Heart right ventricle (tissue), 16 donors: ENCODE data around the gene OGFRL1. TPM values are rescaled to one million over a fixed set of nuclear protein-coding genes. Genes with fewer than 3 reads are reported as not detected.

Source experiments
- ATAC-seq, 8 donors: fragments of 200-7000 bp; cut with Tn5 transposase; one replicate each; pipeline ENCODE4 v1.9.1; 2020; ENCODE audit warnings: mild to moderate bottlenecking in 8 of 8, moderate library complexity in 8 of 8, moderate number of reproducible peaks in 1 of 8
- DNase-seq, 2 donors: peaks; one replicate each; pipeline ENCODE4 v3.0.0-alpha.2; 2020
- H3K27ac ChIP-seq, 10 donors: fragments of 200-600 bp; sonication (generic) in 2 of 10; one replicate each; pipeline versions ENCODE4 v1.5.0 to v1.8.0; 2020 to 2022; ENCODE audit warnings: mild to moderate bottlenecking in 3 of 10
- H3K27me3 ChIP-seq, 7 donors: fragments of 200-600 bp; one replicate each; pipeline ENCODE4 v1.8.0; 2021 to 2022; ENCODE audit warnings: mild to moderate bottlenecking in 2 of 7
- H3K36me3 ChIP-seq, 9 donors: fragments of 200-600 bp; sonication (generic) in 1 of 9; one replicate each; pipeline versions ENCODE4 v1.5.0 to v1.8.0; 2020 to 2022; ENCODE audit warnings: mild to moderate bottlenecking in 2 of 9
- H3K4me1 ChIP-seq, 9 donors: fragments of 200-600 bp; sonication (generic) in 1 of 9; one replicate each; pipeline versions ENCODE4 v1.5.0 to v1.8.0; 2020 to 2022; ENCODE audit warnings: mild to moderate bottlenecking in 4 of 9
- H3K4me3 ChIP-seq, 10 donors: fragments of 200-600 bp; sonication (generic) in 2 of 10; one replicate each; pipeline versions ENCODE4 v1.5.0 to v1.8.0; 2020 to 2022; ENCODE audit warnings: mild to moderate bottlenecking in 7 of 10, moderate library complexity in 2 of 10
- H3K9me3 ChIP-seq, 11 donors: fragments of 200-600 bp in 10 of 11; sonication (generic) in 2 of 11; one replicate each; pipeline versions ENCODE4 v1.5.0 to v1.8.0; 2013 to 2022; ENCODE audit warnings: mild to moderate bottlenecking in 2 of 11, control low read depth in 1 of 11, moderate library complexity in 1 of 11
- WGBS, 2 donors: extraction: QIAGEN DNeasy Blood & Tissue Kit; methylation state at CpG; one replicate each; pipeline ENCODE4 v1.1.7; 2013; ENCODE audit warnings: inconsistent platforms in 1 of 2; 5-methylcytosine and 5-hydroxymethylcytosine counted together
- intact Hi-C, 10 donors: fragments of 100-400 bp; cut with DNase I; formaldehyde crosslinking; loops; one replicate each; pipeline versions ENCODE4 v1.11.1 to v1.14.2; 2022
- long read RNA-seq, 3 donors: library from polyadenylated mRNA; unstranded; transcript quantifications; one replicate each; pipeline ENCODE4 v2.0.0, GENCODE V29; 2020 to 2021
- polyA plus RNA-seq, 2 donors: library from polyadenylated mRNA; stranded (reverse); fragments of 200-250 nt; gene quantifications; one replicate each; pipeline ENCODE4 v1.2.3, GENCODE V29; 2013
- total RNA-seq, 10 donors: library from RNA; stranded (reverse); fragmentation: NEBNext Ultra II Directional in 3 of 10; extraction: Animal tissue kit (Norgen Biotek cat#: 25700) in 3 of 10; gene quantifications; one replicate each; pipeline versions ENCODE4 v1.2.1 to v1.2.4, GENCODE V29; 2021 to 2023
- TF ChIP-seq, protein P1 (sequence below), 9 donors: fragments of 200-600 bp; sonication (generic) in 2 of 9; IDR thresholded peaks; one replicate each; pipeline versions ENCODE4 v1.5.0 to v1.8.0; 2021 to 2022; ENCODE audit warnings: antibody characterized with exemption in 9 of 9, mild to moderate bottlenecking in 5 of 9, moderate library complexity in 1 of 9
- donor health status: Arrhythmogenic right ventricular cardiomyopathy.
- donor health status: ischemic (EF 13 %, LVEDD 7.1; RV severe dilation, severe dysfunction).
- donor health status: healthy with polysubstance abuse.
- donor health status: DM: no; HTN: yes; CAD: no.
- donor health status: DM: no; HTN: no; CAD: no.
- donor health status: ischemic (EF 25% LVEDD 6.9; RV normal size, moderate dysfunction).
- donor health status: ischemic (EF 25% LVEDD 5.7; RV mildly dilated, moderate dysfunction).
- donor health status: healthy.
- donor health status: DM: yes; HTN: yes; CAD: no.
- donor health status: Ischemic cardiomyopathy.
- donor health status: ischemic (EF 35%, LVEDD 5.7; RV mildly dilated, moderate dysfunction).
- donor health status: nonischemic (EF 11% LVEDD 7.7; RV severe dilation, severe dysfunction).
- donor health status: DM: yes; HTN: yes; CAD: no.
- donor health status: PGD.
- donor health status: ischemic (EF 29% LVEDD 5.4; RV normal size, mild dysfunction).
- donor health status: nonischemic (EF 23%, LVEDD 6.1; RV moderate dilation, normal function).

The OGFRL1 gene
- total RNA-seq: 10 to 100 TPM in 4 of 10 donors, 1 to 10 TPM in 6; 5.3 to 12.9 (median 9.1) TPM
- 1 to 10 TPM; 2.4 to 6.6 TPM for polyA plus RNA-seq
- long read RNA-seq, donor 1, full-length matches to known transcripts: 3 of 9 reads
- long read RNA-seq, donor 1, partial matches to known transcripts: 0 of 9 reads
- long read RNA-seq, donor 1, other reads (novel, unspliced or antisense): 6 of 9 reads
- long read RNA-seq, donor 2, full-length matches to known transcripts: 2 of 6 reads
- long read RNA-seq, donor 2, partial matches to known transcripts: 0 of 6 reads
- long read RNA-seq, donor 2, other reads (novel, unspliced or antisense): 4 of 6 reads
- long read RNA-seq, donor 3, partial matches to known transcripts: 0 of 3 reads
- long read RNA-seq, donor 3, other reads (novel, unspliced or antisense): 3 of 3 reads

DNA sequence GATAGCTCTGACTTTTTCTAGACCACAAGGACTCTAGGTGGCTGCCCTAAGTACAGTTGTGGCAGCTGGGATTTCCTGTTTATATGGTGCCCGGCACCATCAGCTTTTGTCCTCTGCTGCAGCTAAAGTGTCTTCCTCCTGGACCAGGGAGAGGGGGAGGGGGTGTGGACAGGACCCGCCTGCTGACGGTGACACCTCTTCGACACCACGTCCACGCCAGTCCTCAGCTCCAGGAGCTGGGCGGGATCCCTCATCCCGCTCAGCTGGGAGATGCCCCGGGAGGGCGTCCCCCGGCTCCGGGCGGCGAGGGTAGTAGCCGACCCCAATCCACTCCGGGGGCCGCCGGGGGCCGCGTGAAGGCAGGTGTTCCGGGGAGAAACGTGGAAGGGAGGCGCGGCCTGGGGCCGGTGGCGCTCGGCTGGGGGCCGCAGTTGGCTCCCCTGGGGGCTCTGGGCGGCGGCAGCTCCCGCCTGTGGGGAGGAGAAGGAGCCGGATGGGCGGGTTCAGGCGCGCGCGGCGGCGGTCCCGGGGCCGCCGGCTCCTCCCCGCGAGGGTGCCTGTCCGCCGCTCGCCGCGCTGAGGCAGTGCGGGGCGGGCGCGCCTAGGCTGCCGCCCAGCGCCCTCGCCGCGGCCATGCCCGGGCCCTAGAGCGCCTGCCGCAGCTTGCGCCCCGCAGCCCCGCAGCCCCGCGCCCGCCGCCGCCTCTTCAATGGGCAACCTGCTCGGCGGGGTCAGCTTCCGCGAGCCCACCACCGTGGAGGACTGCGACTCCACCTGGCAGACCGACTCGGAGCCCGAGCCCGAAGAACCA lies at the start of gene OGFRL1:
Gene OGFRL1, plus strand, starts transcription at position 584 of the 811 bp plus-strand sequence. Its CDS starts 126 bp downstream, at position 710.
- 0% methylated on average over 48 to 79 of the region's 79 CpGs for WGBS, 2 donors

DNA sequence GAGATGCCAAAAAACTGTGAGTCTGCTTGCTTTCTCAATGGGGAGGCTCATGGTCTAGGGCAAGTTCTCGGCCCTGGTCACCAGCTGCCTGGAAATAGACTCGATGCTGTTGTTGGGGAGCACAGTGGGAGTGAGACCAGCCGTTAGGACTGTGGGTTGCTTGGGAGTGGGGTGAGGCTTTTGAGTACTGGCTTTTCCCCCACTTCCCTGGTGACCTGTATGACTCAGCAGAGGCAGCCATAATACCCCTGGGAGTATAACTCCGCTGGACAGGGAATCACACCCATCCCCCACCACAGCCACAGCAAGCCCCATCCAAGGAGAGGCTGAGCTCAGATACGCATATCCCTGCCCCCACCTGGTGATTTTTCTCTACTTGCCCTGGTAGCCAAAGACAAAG lies 48.9 kb upstream of the OGFRL1 start:
- ATAC-seq: peak in 1 of 8 donors; percentile 44
- intact Hi-C loops: loop anchor here in 2 of 10 donors (5.0 to 10.0 kb wide), 3 partner anchors 45 to 1297 kb away; no protein-coding TSS in a partner anchor
- Histone ChIP-seq H3K4me1 (no peaks in the 10 kb centered on the region), H3K9me3 (peaks cover 0 to 18% (median 4%) of the 10 kb centered on the region in 11 donors), H3K27ac (no peak overlapping the region), H3K36me3 (no peaks in the 10 kb centered on the region), H3K4me3 (no peak overlapping the region), H3K27me3 (no peaks in the 10 kb centered on the region)
- DNase-seq: no peak
- 81 to 82% methylated on average over 5 of the region's 5 CpGs for WGBS, 2 donors
- TF ChIP-seq, protein P1, sequence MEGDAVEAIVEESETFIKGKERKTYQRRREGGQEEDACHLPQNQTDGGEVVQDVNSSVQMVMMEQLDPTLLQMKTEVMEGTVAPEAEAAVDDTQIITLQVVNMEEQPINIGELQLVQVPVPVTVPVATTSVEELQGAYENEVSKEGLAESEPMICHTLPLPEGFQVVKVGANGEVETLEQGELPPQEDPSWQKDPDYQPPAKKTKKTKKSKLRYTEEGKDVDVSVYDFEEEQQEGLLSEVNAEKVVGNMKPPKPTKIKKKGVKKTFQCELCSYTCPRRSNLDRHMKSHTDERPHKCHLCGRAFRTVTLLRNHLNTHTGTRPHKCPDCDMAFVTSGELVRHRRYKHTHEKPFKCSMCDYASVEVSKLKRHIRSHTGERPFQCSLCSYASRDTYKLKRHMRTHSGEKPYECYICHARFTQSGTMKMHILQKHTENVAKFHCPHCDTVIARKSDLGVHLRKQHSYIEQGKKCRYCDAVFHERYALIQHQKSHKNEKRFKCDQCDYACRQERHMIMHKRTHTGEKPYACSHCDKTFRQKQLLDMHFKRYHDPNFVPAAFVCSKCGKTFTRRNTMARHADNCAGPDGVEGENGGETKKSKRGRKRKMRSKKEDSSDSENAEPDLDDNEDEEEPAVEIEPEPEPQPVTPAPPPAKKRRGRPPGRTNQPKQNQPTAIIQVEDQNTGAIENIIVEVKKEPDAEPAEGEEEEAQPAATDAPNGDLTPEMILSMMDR (IDR thresholded peaks at IDR 0.05): no peak

More for the DNA sequence above, at the start of gene OGFRL1:
- Histone ChIP-seq H3K4me3 (peak within 1 kb of the TSS; percentile 30 to 94 (median 82)), H3K36me3 (peaks cover 0 to 6% (median 0%) of the 10 kb centered on the region in 9 donors), H3K27ac (peak within 1 kb of the TSS; percentile 89 to 97 (median 95)), H3K9me3 (no peaks in the 10 kb centered on the region), H3K4me1 (peaks cover 0 to 67% (median 50%) of the 10 kb centered on the region in 9 donors), H3K27me3 (no peaks in the 10 kb centered on the region)
- ATAC-seq: peak; percentile 89 to 99 (median 95)
- intact Hi-C loops: loop anchor here in 7 of 10 donors (1.0 to 10.0 kb wide), 10 partner anchors 36 to 621 kb away; partner anchors contain the start of gene SMAP1 (in 1 of the 7)
- TF ChIP-seq, protein P1 (IDR thresholded peaks at IDR 0.05): peak in 3 of 9 donors; percentile 26 to 52 (median 39)
- DNase-seq: peak; percentile 77 to 86

DNA sequence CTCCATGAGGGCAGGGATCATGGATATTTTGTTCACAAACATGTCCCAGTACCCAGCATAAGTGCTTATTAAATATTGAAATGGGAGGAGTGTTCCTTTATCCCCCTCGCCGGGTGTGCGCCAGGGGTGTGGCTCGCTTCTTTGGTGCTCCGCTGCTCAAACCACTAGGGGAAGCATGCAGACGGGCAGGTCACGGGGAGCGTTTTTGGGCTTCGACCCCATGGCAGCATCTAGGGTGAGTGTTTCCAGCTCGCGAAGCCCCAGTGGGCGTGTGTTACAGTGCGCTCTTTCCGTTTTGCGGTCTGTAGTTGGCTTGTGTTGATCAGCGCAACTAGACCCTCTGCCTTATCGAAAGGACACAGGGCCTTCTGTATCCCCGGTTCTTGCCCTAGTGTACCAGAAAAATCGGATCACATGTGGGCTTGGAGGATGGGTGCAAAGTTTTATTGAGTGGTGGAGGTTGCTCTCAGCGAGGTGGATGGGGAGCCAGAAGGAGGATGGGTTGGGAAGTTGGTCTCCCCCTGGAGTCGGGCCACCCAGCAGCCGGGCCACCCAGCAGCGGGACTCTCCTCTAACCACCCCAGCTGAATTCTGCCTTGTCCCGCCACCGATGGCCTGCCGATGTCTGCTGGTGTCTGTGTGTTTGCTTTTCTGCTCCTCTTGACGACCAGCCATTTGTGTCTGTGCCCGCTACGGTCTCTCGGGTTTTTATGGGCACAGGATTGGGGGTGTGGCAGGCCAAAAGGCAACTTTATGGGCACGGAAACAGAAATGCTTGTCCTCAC lies 43.2 kb upstream of the OGFRL1 start:
- TF ChIP-seq, protein P1 (IDR thresholded peaks at IDR 0.05): no peak
- 97% methylated on average over 31 of the region's 31 CpGs for whole genome bisulfite sequencing, 2 donors
- DNase-seq (no peak), ATAC-seq (no peak)
- intact Hi-C loops: loop anchor here in 2 of 10 donors (10.0 kb wide), 2 partner anchors 51 to 99 kb away; no protein-coding TSS in a partner anchor
- no peaks in the 10 kb centered on the region for H3K27me3 ChIP-seq
- H3K36me3 ChIP-seq: no peaks in the 10 kb centered on the region
- peaks cover 0 to 27% (median 13%) of the 10 kb centered on the region in 9 donors for H3K4me1 ChIP-seq
- peaks cover 0 to 22% (median 4%) of the 10 kb centered on the region in 11 donors for H3K9me3 ChIP-seq
- no peak overlapping the region for H3K27ac ChIP-seq
- H3K4me3 ChIP-seq: no peak overlapping the region
